ENCODE measurements around the gene PLCB4.

- TF ChIP-seq EZH2 (IDR thresholded peaks at IDR 0.05; ENCODE audit: borderline replicate concordance, low read length) (no peak), CTCF (conservative IDR thresholded peaks at IDR 0.05 in 1 of 2, IDR thresholded peaks at IDR 0.05 in 1 of 2; ENCODE audit: extremely low read depth in 1 of 2, insufficient read depth in 1 of 2, low read depth in 1 of 2, low read length in 2 of 2) (no peak)
Measured at GRCh38 chr20:9311132-9311531, 242.2 kb downstream of the PLCB4 start.
